Common myeloid progenitor, CD34-positive (primary cell): ENCODE measurements around the gene PCMT1.

Source experiments
- CTCF ChIA-PET: fragments of 350-600 bp; sonication (Branson Sonifier 250); formaldehyde crosslinking; loops from one replicate; lab custom pipeline; 2021; ENCODE audit warnings: antibody characterized with exemption; lab: Charles Lee
- POLR2A ChIA-PET: fragments of 350-600 bp; sonication (Branson Sonifier 250); formaldehyde crosslinking; loops from one replicate; lab custom pipeline; 2021; ENCODE audit warnings: antibody characterized with exemption; lab: Charles Lee
- DNase-seq, 3 donors: peaks; one replicate each; pipeline versions ENCODE4 v3.0.0 to v3.0.0-alpha.2; 2013
- H3K27ac ChIP-seq, 2 experiments: 1 replicate in 1 of 2; 2 replicates in 1 of 2; pipeline ENCODE4 v1.7.0; 2013; ENCODE audit warnings: inconsistent platforms in 2 of 2, low read length in 2 of 2, mild to moderate bottlenecking in 2 of 2, low read depth in 1 of 2, moderate library complexity in 1 of 2; ENCODE audit not compliant: severe bottlenecking in 2 of 2, insufficient read depth in 1 of 2, poor library complexity in 1 of 2
- H3K27me3 ChIP-seq, 5 experiments: replicated peaks in 2 of 5; 1 replicate in 3 of 5; 2 replicates in 2 of 5; pipeline versions ENCODE4 v1.6.1 to v1.7.0; 2013; ENCODE audit warnings: low read length in 4 of 5, mild to moderate bottlenecking in 2 of 5, moderate library complexity in 2 of 5, inconsistent platforms in 1 of 5; ENCODE audit not compliant: insufficient read depth in 5 of 5, control insufficient read depth in 4 of 5
- H3K36me3 ChIP-seq, 4 experiments: 1 replicate in 2 of 4; 2 replicates in 2 of 4; pipeline versions ENCODE4 v1.6.1 to v1.7.0; 2013; ENCODE audit warnings: low read length in 3 of 4, control low read depth in 1 of 4, mild to moderate bottlenecking in 1 of 4; ENCODE audit not compliant: control insufficient read depth in 4 of 4, insufficient read depth in 4 of 4
- H3K4me1 ChIP-seq, 4 experiments: 1 replicate in 3 of 4; 2 replicates in 1 of 4; pipeline versions ENCODE4 v1.6.1 to v1.7.1; 2013; ENCODE audit warnings: low read length in 3 of 4, mild to moderate bottlenecking in 3 of 4, control low read depth in 1 of 4, inconsistent platforms in 1 of 4, moderate library complexity in 1 of 4; ENCODE audit not compliant: control insufficient read depth in 4 of 4, insufficient read depth in 4 of 4; ENCODE audit errors: control extremely low read depth in 1 of 4
- H3K4me3 ChIP-seq, 7 experiments: 1 replicate in 4 of 7; 2 replicates in 3 of 7; pipeline versions ENCODE4 v1.5.1 to v1.7.0; 2013; ENCODE audit warnings: mild to moderate bottlenecking in 7 of 7, low read length in 6 of 7, moderate library complexity in 6 of 7, inconsistent platforms in 2 of 7, low read depth in 2 of 7, control low read depth in 1 of 7; ENCODE audit not compliant: insufficient read depth in 4 of 7, control insufficient read depth in 1 of 7; ENCODE audit errors: extremely low read depth in 1 of 7
- H3K9me3 ChIP-seq, 5 experiments: 1 replicate in 4 of 5; 2 replicates in 1 of 5; pipeline versions ENCODE4 v1.6.1 to v1.7.1; 2013; ENCODE audit warnings: low read length in 4 of 5, mild to moderate bottlenecking in 2 of 5, inconsistent platforms in 1 of 5, low read depth in 1 of 5, moderate library complexity in 1 of 5; ENCODE audit not compliant: control insufficient read depth in 4 of 5, insufficient read depth in 2 of 5; ENCODE audit errors: control extremely low read depth in 1 of 5
- WGBS: methylation state at CpG from one replicate; pipeline ENCODE4 v1.1.5; 2013; ENCODE audit not compliant: insufficient coverage; 5-methylcytosine and 5-hydroxymethylcytosine counted together

The PCMT1 gene

DNA sequence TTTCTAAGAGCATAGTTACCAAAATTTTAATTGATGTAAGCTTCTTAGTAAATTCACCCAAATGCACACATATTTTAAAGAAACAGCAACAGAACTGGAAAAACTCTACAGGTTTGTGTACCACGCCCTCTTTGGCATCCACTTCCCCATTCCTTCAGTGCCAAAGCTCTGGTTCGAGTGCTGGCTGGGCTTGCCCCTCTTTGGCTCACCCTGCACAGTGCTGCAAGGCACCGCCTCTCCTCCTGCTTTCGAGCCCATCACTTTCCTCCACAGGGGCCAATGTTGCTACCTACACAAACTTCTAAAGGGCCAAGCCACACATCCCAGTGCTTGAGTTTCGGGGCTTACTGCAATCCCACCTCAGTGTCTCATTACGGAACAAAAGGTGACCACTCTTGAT is 105.0 kb downstream of the PCMT1 start:
- peak in 2 of 3 donors; percentile 28 to 38 for DNase-seq
- ChIA-PET POLR2A (no interaction called here), CTCF (interaction anchor here (1.0 to 1.4 kb wide), 3 partner anchors 11 to 137 kb away, joined by 3 to 4 read pairs (median 3); partner anchors contain the start of gene LATS1)
- peaks cover 0 to 50% (median 22%) of the 10 kb centered on the region in 5 experiments for H3K27me3 ChIP-seq
- H3K4me1 ChIP-seq = peaks cover 0 to 12% (median 9%) of the 10 kb centered on the region in 4 experiments
- no peak overlapping the region for H3K4me3 ChIP-seq
- H3K27ac ChIP-seq = no peak overlapping the region
- H3K36me3 ChIP-seq = no peaks in the 10 kb centered on the region
- WGBS = 80% methylated on average over 6 of the region's 6 CpGs
- no peaks in the 10 kb centered on the region for H3K9me3 ChIP-seq

DNA sequence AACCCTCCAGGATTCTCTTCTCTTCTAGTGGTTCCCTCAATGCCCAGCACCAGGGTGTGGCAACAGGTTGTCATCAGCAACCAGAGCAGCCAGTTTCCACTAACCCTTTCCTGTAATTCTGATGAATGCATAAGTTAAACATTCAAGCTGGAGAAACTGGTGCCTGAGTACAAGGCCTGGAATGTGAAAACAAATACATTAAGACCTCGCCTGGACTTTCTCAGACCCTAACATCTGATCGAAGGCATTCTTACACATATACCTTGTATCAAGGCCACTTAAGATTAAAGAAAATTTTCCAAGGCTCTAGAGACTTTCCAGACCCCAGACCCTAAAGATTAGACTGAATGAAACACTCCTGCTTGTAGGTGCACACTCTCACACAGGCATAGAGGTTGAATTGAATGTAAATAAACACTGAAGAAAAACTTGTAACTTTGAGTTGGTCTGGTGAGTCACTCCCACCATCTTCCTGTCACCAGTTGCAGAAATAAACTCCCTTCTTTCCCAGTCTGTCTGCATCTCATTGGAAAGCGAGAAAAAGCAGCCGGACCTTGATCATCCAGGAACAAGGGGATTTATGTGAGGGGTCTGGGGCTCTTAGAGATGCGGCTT is 105.6 kb downstream of the PCMT1 start:
- no peak for DNase-seq
- H3K4me1 ChIP-seq = peaks cover 0 to 12% (median 9%) of the 10 kb centered on the region in 4 experiments

DNA sequence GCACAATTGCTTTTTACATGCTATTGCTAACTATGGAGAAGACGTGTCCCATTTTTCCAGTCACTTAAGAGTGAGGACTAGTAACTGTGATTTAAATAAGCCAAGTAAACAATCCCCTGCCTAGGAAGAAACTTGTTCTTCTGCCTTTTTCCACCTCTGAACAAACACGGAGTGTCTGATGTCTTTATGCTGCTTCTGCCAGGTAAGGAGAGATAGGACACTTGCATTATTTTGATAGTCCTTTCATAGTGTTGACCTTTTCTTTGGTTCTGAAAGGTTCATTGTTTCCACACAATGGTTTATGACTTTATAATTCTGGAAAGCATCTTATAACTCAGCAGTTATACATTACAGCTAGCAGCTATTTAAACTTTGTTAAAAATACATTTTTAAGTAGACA is 106.2 kb downstream of the PCMT1 start:
- no peak for DNase-seq
- Histone ChIP-seq H3K4me1 (peaks cover 0 to 12% (median 9%) of the 10 kb centered on the region in 4 experiments), H3K27ac (no peak overlapping the region), H3K9me3 (no peaks in the 10 kb centered on the region), H3K36me3 (no peaks in the 10 kb centered on the region), H3K4me3 (no peak overlapping the region), H3K27me3 (peaks cover 0 to 39% (median 16%) of the 10 kb centered on the region in 5 experiments)
- no CpG with 5 or more reads among the region's 2 CpGs for WGBS
- ChIA-PET CTCF (interaction anchor here (0.7 kb wide), 1 partner anchor 10 kb away, joined by 3 read pairs; no protein-coding TSS in a partner anchor), POLR2A (no interaction called here)

More for the DNA sequence above, 105.6 kb downstream of the PCMT1 start:
- 100% methylated on average over 2 of the region's 5 CpGs for WGBS
- no peaks in the 10 kb centered on the region for H3K36me3 ChIP-seq
- no peaks in the 10 kb centered on the region for H3K9me3 ChIP-seq
- H3K27ac ChIP-seq = no peak overlapping the region
- CTCF ChIA-PET = interaction anchor here (1.1 to 1.4 kb wide), 2 partner anchors 12 to 33 kb away, joined by 3 to 4 read pairs; no protein-coding TSS in a partner anchor
- peaks cover 0 to 44% (median 18%) of the 10 kb centered on the region in 5 experiments for H3K27me3 ChIP-seq
- no peak overlapping the region for H3K4me3 ChIP-seq
- POLR2A ChIA-PET = no interaction called here

DNA sequence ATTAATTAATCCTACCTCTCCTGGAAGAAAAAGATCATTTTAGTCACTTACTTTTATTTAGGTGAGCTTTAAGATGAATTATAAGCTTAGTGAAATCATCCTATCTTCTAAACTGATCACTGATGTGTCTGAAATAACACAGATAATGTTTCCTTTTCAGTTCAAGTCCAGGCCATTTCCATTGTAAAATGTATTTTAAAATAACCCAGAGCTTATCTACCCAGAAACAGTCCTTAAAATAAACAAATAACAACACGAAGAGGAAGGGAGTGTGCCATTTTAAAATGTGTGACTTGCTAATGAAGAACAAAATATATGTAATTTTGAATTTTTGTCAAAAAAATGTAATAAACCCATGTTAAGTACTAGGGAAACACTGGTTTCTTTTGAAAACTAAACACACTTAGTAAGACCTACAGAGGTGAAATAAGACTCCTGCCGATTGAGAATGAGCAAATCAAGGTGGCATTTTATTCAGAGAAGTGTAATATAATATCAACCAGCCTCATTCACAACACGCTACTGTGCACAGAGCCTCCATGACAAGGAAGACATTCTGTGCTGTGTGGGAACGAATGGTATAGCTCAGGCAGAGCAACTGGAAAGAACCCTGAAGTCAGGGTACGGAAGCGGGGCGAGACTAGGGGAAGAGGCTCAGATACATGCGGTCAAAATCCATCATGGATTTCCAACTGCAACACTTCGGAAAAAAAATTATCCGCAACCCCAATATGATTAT is 106.9 kb downstream of the PCMT1 start:
- no peak for DNase-seq
- POLR2A ChIA-PET = no interaction called here
- CTCF ChIA-PET = interaction anchor here (0.6 to 0.7 kb wide), 2 partner anchors 10 to 20 kb away, joined by 3 read pairs; no protein-coding TSS in a partner anchor
- H3K27me3 ChIP-seq = peaks cover 0 to 32% (median 16%) of the 10 kb centered on the region in 5 experiments
- H3K4me3 ChIP-seq = no peak overlapping the region
- H3K4me1 ChIP-seq = peaks cover 0 to 11% (median 9%) of the 10 kb centered on the region in 4 experiments
- no peaks in the 10 kb centered on the region for H3K9me3 ChIP-seq
- no peak overlapping the region for H3K27ac ChIP-seq
- H3K36me3 ChIP-seq = no peaks in the 10 kb centered on the region
- 100% methylated on average over 8 of the region's 10 CpGs for WGBS

DNA sequence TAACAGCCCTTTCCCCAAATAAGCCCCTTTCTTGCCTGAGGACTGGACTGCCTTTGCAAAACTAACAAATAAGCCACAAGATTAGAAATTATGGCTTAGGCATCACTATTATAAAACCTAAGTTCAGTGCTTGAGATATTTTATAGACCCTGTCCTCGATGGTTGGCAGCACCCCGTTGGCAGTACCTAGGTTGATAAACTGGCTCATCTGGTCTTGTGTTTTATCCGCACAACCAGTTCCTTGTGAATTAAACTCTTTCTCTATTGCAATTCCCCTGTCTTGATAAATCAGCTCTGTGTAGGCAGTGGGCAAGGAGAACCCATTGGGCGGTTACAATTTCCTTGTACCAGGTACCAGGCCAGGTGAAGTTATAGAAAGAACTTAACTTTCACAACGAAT is 108.0 kb downstream of the PCMT1 start:
- peaks cover 0 to 9% (median 4%) of the 10 kb centered on the region in 4 experiments for H3K4me1 ChIP-seq
- H3K36me3 ChIP-seq = no peaks in the 10 kb centered on the region
- no peaks in the 10 kb centered on the region for H3K9me3 ChIP-seq
- H3K4me3 ChIP-seq = no peak overlapping the region
- peaks cover 0 to 33% (median 19%) of the 10 kb centered on the region in 5 experiments for H3K27me3 ChIP-seq
- DNase-seq = no peak
- CTCF ChIA-PET = no interaction called here
- H3K27ac ChIP-seq = no peak overlapping the region
- 100% methylated on average over 5 of the region's 5 CpGs for WGBS
- POLR2A ChIA-PET = no interaction called here

DNA sequence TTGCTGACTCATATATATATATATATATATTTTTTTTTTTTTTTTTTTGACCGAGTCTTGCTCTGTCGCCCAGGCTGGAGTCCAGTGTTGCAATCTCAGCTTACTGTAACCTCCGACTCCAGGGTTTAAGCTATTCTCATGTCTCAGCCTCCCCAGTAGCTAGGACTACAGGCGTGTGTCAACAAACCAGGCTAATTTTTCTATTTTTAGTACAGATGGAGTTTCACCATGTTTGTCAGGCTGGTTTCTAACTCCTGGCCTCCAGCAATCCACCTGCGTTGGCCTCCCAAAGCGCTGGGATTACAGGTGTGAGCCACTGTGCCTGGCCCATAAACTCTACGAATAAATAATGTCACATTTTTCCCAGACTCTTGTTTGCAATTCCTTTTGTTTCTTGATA is 109.8 kb downstream of the PCMT1 start:
- Histone ChIP-seq H3K9me3 (no peaks in the 10 kb centered on the region), H3K27me3 (peaks cover 0 to 27% (median 12%) of the 10 kb centered on the region in 5 experiments), H3K4me3 (no peak overlapping the region), H3K27ac (no peak overlapping the region), H3K4me1 (peaks cover 3 to 19% (median 12%) of the 10 kb centered on the region in 4 experiments), H3K36me3 (no peaks in the 10 kb centered on the region)
- CTCF ChIA-PET = interaction anchor here (1.4 kb wide), 1 partner anchor 17 kb away, joined by 4 read pairs; no protein-coding TSS in a partner anchor
- POLR2A ChIA-PET = no interaction called here
- DNase-seq = no peak
- 100% methylated on average over 4 of the region's 7 CpGs for WGBS
